Esophagus muscularis mucosa (tissue), 4 donors: ENCODE results near the gene MMP15.

Experiments used
- EP300 ChIP-seq: sonication (generic); formaldehyde crosslinking; IDR thresholded peaks from one replicate; pipeline ENCODE4 v1.6.1; 2017; ENCODE audit warnings: antibody characterized with exemption
- POLR2A ChIP-seq: fragments of 450-650 bp; IDR thresholded peaks from one replicate; pipeline ENCODE4 v1.6.1; 2017; ENCODE audit warnings: antibody characterized with exemption, moderate library complexity, mild to moderate bottlenecking, low read depth
- POLR2AphosphoS5 ChIP-seq, 2 donors: sonication (generic); formaldehyde crosslinking; IDR thresholded peaks; one replicate each; pipeline ENCODE4 v1.6.1; 2017; ENCODE audit warnings: antibody characterized with exemption in 2 of 2
- TF ChIP-seq, protein P1 (sequence below), 3 experiments: fragments of 200-600 bp in 2 of 3; fragments of 450-650 bp in 1 of 3; sonication (generic) in 2 of 3; IDR thresholded peaks; one replicate each; pipeline ENCODE4 v1.5.1; 2017 to 2019; ENCODE audit warnings: antibody characterized with exemption in 3 of 3, mild to moderate bottlenecking in 2 of 3, moderate library complexity in 1 of 3

DNA sequence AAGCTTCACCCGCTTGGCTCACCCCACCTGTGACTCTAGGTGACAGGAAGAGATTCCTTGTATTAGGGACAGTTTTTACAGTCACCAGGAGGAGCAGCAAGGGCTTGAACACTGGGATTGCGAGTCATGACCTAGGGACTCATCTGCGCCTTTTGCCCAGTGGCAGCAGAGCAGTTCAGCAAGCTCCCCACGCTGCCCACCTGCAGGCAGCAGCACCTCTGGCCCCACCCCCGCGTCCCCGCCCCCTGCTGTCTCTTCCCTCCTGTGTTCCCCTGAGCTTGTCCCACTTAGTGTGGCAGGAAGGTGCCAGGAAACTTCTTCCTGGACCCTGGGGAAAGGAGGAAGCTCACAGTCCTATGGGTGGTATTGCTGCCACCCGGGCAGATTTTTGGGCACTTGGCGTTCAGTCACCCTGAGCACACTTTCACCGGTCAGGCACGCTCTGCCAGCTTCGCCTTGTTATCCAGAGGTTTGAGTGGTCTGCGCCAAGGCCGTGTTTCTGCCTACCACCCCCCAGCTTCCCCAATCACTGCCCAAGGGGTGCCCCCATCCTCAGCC is 8.7 kb downstream of the MMP15 start:
- TF ChIP-seq, protein P1, sequence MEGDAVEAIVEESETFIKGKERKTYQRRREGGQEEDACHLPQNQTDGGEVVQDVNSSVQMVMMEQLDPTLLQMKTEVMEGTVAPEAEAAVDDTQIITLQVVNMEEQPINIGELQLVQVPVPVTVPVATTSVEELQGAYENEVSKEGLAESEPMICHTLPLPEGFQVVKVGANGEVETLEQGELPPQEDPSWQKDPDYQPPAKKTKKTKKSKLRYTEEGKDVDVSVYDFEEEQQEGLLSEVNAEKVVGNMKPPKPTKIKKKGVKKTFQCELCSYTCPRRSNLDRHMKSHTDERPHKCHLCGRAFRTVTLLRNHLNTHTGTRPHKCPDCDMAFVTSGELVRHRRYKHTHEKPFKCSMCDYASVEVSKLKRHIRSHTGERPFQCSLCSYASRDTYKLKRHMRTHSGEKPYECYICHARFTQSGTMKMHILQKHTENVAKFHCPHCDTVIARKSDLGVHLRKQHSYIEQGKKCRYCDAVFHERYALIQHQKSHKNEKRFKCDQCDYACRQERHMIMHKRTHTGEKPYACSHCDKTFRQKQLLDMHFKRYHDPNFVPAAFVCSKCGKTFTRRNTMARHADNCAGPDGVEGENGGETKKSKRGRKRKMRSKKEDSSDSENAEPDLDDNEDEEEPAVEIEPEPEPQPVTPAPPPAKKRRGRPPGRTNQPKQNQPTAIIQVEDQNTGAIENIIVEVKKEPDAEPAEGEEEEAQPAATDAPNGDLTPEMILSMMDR (IDR thresholded peaks at IDR 0.05), result no peak
- TF ChIP-seq POLR2AphosphoS5 (IDR thresholded peaks at IDR 0.05) (no peak), POLR2A (no peak), EP300 (no peak)
